Measurements from ENCODE around the gene GALNT10.

Gene GALNT10

DNA sequence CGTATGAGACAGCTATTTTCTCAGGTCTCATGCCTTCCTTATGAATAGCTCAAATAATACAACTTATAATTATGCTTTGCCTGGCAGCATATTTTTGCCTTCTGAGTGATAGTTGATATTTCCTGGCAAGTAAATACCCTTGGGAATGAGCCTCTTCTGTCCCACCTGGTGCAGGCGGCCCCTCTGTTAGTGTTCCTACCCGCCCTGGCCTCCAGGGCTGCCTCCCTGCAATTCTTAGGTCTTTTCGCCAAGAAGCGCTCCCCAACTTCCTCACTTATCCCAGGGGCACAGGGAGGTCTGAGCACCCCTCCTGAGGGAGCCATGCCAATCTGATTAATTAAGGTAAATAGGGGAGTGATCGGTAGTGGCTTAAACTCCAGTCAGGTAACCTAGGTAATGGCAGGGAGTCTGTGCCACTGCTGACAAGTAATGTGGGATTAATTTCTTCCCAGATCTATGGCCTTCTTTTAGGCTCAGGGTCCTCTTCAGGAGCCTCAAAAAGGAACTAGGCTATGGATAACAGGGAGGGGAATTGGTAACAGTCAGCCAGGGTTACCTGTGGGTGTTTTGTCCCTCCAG is 81.5 kb downstream of the GALNT10 start:
- no peak overlapping the region for H3K4me3 ChIP-seq (ENCODE audit: low read length)
- no peak for DNase-seq (ENCODE audit: low read depth)
- TF ChIP-seq CTCF (IDR thresholded peaks at IDR 0.05; ENCODE audit: insufficient read depth, low read depth, low read length, missing control alignments): no peak

- H3K4me3 ChIP-seq (ENCODE audit: low read length): no peak overlapping the region
- TF ChIP-seq CTCF (IDR thresholded peaks at IDR 0.05; ENCODE audit: insufficient read depth, low read depth, low read length, missing control alignments): no peak
- DNase-seq (ENCODE audit: low read depth): peak; percentile 26
Measured at GRCh38 chr5:154273028-154273617, 82.6 kb downstream of the GALNT10 start.

DNA sequence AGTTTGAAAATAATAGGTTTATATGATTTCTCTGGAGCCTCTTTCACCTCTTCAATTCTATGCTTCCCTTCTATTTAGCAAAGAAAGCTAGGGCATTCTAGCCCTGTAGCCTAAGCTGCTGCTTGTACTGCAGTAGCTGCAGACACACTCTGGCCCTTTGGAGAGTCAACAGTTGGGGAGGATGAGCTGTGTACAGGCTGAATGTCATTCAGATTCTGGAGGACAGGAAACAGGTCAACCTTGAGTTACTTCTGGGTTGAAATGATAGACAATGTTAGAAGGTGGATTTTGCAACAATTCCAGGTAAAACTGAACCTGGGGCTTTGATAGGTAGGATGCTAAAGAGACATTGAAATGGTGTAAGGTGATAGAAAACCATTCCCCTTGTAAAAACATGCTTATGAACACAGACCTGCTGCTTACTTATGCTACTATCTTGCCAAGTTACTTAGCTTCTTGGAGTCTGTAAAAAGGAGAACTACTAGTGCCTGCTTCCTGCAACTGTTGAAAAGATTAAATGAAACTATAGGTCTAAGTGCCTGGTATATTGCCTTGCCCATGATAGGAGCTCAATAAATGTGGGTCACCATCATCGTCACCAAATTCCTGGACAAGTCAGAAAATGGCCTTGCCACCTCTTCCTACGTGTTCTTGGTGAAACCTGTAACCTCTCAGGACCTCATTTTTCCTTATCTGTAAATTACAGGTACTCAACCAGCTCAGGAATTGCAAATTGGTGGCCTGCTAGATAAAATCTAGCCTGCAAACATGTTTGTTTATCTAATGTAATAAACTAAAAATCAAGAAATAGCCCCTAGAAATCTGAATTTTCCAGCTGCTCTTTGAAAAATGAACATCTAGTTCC is 83.7 kb downstream of the GALNT10 start:
- no peak for DNase-seq (ENCODE audit: low read depth)
- H3K4me3 ChIP-seq (ENCODE audit: low read length): no peak overlapping the region
- TF ChIP-seq CTCF (IDR thresholded peaks at IDR 0.05; ENCODE audit: insufficient read depth, low read depth, low read length, missing control alignments): no peak

DNA sequence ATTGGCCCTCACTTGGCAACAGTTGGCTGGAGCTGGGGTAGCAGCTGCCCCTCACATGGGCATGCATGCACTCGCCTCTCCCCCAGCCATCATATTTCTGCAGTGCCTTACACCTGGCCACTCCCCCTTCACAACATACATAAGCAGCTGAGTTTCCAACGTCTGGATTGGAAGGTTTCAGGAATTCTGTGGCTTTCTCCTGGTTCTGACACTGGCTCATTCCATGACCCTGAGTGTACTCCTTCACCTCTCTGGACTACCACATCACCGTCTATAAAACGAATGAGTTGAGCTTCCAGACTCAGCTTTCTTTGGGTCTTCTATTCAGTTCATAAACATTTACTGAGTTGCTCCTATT is 84.3 kb downstream of the GALNT10 start:
- peak; percentile 67 for DNase-seq (ENCODE audit: low read depth)
- no peak overlapping the region for H3K4me3 ChIP-seq (ENCODE audit: low read length)
- no peak for TF ChIP-seq CTCF (IDR thresholded peaks at IDR 0.05; ENCODE audit: insufficient read depth, low read depth, low read length, missing control alignments)

- DNase-seq (ENCODE audit: low read depth): no peak
- no peak for TF ChIP-seq CTCF (IDR thresholded peaks at IDR 0.05; ENCODE audit: insufficient read depth, low read depth, low read length, missing control alignments)
Measured at GRCh38 chr5:154275566-154275965, 85.0 kb downstream of the GALNT10 start.

GRCh38 chr5:154276261-154276972 is 85.9 kb downstream of the GALNT10 start:
- no peak overlapping the region for H3K4me3 ChIP-seq (ENCODE audit: low read length)
- TF ChIP-seq CTCF (IDR thresholded peaks at IDR 0.05; ENCODE audit: insufficient read depth, low read depth, low read length, missing control alignments): no peak
- DNase-seq (ENCODE audit: low read depth): no peak

More at GRCh38 chr5:154275566-154275965, 85.0 kb downstream of the GALNT10 start:
- no peak overlapping the region for H3K4me3 ChIP-seq (ENCODE audit: low read length)
